HG02884 (cell line): ENCODE measurements around the gene RGS9BP.
"Not testable (repeated sequence)": the region's sequence is repeated elsewhere in the genome, so short reads cannot be mapped to it uniquely, and the experiment has no call there.

Experiments used
- ATAC-seq: cut with Tn5 transposase; IDR thresholded peaks from one replicate; pipeline ENCODE4 v1.9.1; 2021; ENCODE audit warnings: mild to moderate bottlenecking, moderate library complexity; ENCODE audit not compliant: unreplicated experiment

RGS9BP gene, protein sequence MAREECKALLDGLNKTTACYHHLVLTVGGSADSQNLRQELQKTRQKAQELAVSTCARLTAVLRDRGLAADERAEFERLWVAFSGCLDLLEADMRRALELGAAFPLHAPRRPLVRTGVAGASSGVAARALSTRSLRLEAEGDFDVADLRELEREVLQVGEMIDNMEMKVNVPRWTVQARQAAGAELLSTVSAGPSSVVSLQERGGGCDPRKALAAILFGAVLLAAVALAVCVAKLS

DNA sequence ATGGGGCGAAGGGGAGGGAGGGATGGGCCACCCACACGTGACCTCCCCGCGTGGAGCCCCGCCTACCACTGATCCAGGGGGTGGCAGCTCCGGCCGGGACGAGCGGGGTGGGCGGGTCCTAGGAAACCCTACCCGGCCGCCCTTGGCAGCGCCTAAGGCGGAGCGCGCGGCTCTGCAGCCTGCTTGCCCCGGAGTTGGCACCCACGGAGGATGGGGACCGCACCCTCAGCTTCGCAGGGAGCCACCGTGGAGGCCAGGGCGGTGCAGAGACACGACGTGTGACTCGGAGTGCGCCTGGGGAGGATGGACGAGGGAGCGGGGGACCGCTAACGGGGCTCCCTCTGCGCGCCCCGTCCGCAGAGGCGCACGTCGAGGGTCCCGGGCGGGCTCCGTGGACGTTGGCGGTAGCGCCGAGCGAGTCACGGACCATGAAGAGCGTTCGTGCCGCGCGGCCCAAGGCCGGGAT, at the start of gene RGS9BP:
Gene RGS9BP, plus strand, starts transcription at position 129 of the 466 bp plus-strand sequence. CDS start 416 bp downstream, outside the sequence.
- no peak for ATAC-seq

- no peak for ATAC-seq
These were observed 48.7 kb upstream of the RGS9BP start for GRCh38 chr19:32626969-32627368.

DNA sequence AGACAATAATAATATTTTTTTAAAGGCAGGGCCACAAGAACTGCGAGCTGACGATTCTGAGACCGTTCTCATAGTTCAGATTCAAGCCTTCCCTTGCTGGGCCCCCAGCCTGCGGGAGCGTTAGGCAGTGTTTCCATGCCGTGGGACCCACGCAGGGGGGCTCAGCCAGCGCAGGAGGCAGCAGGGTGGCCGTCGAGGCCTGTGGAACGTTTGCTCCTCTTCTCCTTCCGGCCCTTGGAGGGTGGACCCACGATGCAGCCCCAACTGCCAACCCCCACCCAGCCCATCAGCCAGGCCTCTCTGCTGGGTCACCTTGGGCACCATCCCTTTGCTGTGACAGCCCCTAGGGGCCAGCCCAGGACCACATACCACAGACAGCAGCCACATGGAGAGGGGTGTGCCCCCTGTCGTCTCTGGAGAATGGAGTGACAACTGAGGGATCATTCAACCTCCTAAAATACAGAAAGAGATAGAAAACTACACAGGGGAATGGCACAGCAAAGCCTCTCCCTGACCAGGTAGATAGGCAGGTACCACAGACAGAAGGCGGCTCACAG, 47.9 kb upstream of the RGS9BP start:
- no peak for ATAC-seq

DNA sequence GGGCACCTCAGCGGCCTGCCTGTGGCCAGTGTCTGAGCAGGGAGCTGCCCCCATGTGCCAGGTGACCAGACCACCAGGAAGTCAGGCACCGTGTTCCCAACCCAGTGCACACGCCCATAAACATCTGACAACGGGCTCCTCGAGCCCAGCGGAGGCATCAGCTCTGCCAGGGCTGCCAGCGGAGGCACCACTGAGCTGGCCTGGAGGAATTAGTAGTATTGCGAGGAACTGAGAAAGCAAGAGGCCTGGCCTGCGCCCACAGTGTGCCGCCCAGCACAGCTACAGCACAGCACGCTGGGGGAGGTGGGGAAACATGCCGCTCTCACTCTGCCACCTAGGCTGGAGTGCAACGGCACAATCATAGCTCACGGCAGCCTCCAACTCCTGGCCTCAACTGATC, 45.3 kb upstream of the RGS9BP start:
- ATAC-seq, result no peak

- no peak for ATAC-seq
These were observed 44.3 kb upstream of the RGS9BP start for GRCh38 chr19:32631381-32631780.

DNA sequence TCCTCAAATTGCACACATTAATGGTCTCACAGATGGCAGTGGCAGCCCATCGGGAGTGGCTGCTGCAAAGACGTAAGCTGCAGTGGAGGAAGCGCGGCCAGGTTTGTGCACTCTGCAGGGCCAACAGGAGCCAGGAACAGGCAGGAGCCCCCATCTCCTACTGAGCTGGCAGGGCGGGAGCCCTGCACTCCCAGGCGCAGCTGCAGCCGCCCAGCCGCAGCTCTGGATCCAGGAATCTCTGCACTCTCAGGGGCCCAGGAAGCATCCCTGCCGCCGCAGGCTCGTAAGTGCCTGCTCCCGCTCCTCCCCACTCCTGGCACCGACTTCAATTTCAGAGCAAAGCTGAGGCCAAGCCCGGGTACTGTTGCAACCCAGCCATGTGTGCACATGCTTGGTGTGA, 38.2 kb upstream of the RGS9BP start:
- no peak for ATAC-seq

- ATAC-seq, result no peak
These were observed 37.0 kb upstream of the RGS9BP start for GRCh38 chr19:32638625-32639024.

- ATAC-seq, result no peak
These were observed 32.9 kb upstream of the RGS9BP start for GRCh38 chr19:32642771-32643170.

DNA sequence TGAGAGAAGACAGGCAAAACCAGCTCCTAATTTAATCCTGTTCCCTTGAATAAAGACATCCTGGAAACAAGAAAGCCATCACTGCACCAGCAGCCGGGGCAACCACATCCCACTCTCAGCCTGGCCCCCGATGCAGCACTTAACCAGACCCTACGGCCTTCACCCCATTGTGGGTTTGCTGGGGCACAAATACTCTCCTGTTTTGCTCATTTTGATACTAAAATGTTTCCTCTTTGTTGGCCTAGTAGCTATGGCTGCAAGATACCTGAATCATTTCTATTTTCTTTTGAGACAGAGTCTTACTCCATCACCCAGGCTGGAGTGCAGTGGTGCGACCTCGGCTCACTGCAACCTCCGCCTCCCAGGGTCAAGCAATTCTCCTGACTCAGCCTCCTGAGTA, 29.1 kb upstream of the RGS9BP start:
- no peak for ATAC-seq

DNA sequence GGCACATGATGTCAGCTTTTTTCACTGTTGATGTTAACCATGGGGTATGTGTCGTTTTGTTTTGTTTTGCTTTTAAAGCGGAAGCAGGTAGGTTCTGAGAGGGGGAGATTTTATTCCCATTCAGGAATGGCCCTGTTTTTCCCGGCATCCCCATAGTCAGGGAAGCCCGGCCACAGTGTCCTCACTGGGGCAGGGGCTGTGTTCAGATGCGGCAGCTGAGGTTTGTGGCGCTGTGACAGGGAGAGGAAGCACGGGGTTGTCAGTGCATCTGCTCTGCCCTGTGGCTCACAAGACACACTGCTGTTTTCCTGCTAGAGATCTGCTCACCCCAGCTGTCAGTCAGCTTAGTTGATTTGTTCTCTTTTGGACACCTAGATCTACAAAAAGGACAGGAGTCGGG, 28.3 kb upstream of the RGS9BP start:
- ATAC-seq, result no peak

DNA sequence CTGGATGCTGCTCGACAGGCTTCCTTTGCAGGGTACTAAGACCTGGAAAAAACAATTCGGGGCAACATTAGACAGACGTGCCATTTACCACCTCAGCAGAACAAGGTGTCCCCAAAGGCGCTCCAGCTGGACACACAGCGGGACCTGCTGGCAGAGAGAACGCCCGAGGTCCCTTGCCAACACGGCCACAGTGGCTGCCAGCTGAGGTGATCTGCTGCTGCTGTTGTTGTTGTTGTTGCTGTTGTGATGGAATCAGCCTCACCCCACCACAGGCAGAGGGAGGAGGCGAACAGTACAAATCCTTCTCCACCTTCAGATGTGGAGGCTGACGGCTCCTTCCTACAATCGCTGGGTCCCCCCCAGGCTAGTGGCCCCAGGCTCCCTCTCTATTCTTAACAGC, 25.9 kb upstream of the RGS9BP start:
- no peak for ATAC-seq

GRCh38 chr19:32650671-32651070, 25.0 kb upstream of the RGS9BP start:
- no peak for ATAC-seq

- no peak for ATAC-seq
These were observed 23.9 kb upstream of the RGS9BP start for GRCh38 chr19:32651729-32652140.

DNA sequence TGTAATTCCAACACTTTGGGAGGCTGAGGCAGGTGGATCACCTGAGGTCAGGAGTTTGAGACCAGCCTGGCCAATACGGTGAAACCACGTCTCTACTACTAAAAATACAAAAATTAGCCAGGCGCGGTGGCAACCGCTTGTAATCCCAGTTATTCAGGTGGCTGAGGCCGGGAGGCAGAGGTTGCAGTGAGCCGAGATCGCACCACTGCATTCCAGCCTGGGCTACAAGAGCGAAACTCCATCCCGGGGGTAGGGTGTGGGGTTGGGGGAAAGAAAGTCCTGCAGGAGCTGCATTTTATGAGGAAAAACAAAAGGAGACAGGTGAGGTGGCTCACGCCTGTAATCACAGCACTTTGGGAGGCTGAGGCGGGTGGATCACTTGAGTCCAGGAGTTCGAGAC, 23.3 kb upstream of the RGS9BP start:
- ATAC-seq, result not testable (repeated sequence)

DNA sequence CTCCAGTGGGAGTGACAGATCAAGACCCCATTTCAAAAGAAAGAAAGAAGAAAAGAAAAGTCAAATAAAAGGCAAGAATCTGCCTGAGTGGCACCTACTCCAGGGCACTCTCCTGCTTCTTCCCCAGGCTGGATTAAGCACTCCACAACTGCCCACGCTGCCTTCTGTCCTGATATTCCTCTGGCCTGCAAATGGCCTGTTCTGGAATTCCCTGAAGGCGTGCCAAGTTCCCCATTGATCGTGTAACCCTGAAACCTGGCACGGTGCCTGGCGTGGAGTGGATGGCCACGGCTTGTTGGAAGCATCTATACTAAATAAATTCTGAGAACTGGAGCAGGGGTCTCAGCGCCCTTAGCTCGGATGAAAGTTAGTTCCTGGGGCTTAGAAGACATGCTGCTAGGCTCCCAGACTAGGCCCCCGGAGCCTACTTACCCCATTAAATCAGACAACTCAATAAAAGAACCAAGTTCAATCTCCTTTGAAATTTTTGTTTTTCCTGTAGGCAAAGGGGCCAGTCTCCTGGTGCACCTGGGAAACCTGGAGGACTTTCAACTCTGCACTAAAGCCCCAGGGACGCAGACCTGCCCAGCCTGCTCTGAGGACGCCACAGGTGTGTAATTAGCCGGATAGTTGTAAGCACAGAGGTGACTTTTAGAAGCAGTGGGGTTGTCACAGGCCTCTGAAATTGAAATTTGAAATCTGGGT, 22.6 kb upstream of the RGS9BP start:
- ATAC-seq, result no peak

DNA sequence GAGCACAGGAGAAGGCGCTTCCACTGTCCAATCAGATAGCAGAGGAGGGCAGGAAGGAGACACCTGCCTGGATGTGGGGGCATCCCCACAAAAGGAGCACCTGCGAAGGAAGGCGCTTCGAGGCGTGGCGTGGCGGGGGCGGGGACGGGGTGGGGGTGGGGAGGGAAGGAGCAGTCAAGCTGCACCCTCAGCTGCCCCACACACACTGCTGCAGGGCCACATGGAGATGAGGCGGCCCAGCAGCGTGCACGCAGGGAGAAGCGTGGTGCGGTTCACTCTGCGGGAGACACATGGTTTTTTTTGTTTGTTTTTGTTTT, 22.1 kb upstream of the RGS9BP start:
- no peak for ATAC-seq

DNA sequence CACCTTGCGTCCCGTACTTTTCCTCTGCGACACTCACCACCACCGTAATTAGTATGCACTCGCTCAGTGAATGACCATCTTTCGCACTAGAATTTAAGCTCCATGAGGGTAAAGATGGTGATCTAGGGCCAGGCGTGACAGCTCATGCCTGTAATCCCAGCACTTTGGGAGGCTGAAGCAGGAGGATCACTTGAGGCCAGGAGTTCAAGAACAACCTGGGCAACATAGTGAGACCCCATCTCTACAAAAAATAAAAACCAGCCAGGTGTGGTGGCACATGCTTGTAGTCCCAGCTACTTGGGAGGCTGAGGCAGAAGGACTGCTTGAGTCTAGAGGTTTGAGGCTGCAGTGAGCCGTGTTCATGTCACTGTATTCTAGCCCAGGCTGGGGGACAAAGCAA, 19.3 kb upstream of the RGS9BP start:
- ATAC-seq, result not testable (repeated sequence)

DNA sequence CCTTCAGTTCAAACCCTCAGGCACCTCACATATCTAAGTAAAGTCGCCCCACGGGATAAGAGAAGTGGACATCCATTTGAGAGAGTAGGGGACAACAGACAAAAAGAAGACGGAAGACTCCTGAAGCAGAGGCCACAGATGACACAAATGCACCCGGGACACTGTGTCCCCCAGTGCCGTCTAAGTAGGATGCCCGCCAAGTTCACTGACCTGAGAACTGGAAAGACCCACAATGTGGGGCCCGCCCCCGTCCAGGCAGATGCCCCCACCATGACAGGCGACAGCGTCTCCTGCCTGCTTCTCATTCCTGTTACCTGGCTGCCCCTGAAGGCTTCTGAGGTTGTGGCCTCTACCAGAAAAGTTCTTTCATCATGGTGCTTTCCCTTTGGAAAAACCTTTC, 17.6 kb upstream of the RGS9BP start:
- no peak for ATAC-seq

- no peak for ATAC-seq
These were observed 17.1 kb upstream of the RGS9BP start for GRCh38 chr19:32658527-32658926.

DNA sequence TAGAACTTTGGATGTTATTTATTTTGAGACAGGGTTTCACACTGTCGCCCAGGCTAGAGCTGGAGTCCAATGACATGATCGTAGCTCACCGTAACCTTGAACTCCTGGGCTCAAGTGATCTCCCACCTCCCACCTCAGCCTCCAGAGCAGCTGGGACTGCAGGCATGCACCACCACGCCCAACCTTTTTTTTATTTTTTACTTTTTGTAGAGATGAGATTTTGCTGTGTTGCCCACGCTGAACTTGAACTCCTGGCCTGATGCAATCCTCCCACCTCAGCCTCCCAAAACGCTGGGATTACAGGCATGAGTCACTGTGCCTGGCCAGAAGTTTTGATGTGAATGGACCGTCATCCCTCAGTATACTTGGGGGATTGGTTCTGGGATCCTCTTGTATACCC, 14.3 kb upstream of the RGS9BP start:
- ATAC-seq, result no peak

GRCh38 chr19:32662186-32662585, 13.5 kb upstream of the RGS9BP start:
- no peak for ATAC-seq

DNA sequence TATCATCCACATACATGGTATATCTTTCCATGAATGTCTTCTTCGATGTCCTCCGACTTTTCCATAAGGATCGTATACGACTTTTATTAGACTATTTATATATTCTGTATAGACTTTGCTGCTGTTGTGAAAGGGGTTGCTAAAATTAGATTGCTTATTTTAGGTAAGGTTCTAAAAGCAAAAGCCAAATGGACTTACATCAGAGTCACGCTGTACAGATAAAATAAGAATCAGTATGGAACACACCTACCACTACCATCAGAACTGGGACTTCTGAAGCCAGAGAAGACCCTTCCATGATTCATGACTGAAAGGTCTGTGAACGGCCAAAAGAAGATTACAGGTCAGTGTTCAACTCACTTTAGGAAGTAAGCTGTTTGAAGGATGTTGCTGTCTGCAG, 9.6 kb upstream of the RGS9BP start:
- no peak for ATAC-seq
